Natural killer cell (primary cell): ENCODE data around the gene CFAP52. TPM values are rescaled to one million over a fixed set of nuclear protein-coding genes. Genes with fewer than 3 reads are reported as not detected.

ENCODE experiments used
- ATAC-seq, 3 donors: fragments of 150-1000 bp in 2 of 3; fragments of 200-7000 bp in 1 of 3; cut with Tn5 transposase; 1 replicate in 1 of 3; 2 replicates in 2 of 3; pipeline ENCODE4 v1.10.0; 2021; ENCODE audit warnings: mild to moderate bottlenecking in 2 of 3, moderate library complexity in 2 of 3
- DNase-seq, 2 donors: peaks; one replicate each; pipeline versions ENCODE4 v3.0.0 to v3.0.0-alpha.2; 2013 to 2021; ENCODE audit warnings: mixed read lengths in 1 of 2
- H3K27ac ChIP-seq: one replicate; pipeline ENCODE4 v1.5.1; 2013; ENCODE audit warnings: mild to moderate bottlenecking, low read length
- H3K27me3 ChIP-seq: one replicate; pipeline ENCODE4 v1.6.1; 2013; ENCODE audit warnings: low read length; ENCODE audit not compliant: control insufficient read depth, insufficient read depth
- H3K36me3 ChIP-seq: one replicate; pipeline ENCODE4 v1.6.1; 2013; ENCODE audit warnings: low read length; ENCODE audit not compliant: control insufficient read depth, insufficient read depth
- H3K4me1 ChIP-seq: one replicate; pipeline ENCODE4 v1.6.1; 2013; ENCODE audit warnings: low read length; ENCODE audit not compliant: control insufficient read depth, insufficient read depth
- H3K4me3 ChIP-seq: one replicate; pipeline ENCODE4 v1.5.1; 2013; ENCODE audit warnings: low read length
- H3K9me3 ChIP-seq: one replicate; pipeline ENCODE4 v1.6.1; 2013; ENCODE audit warnings: low read length; ENCODE audit not compliant: control insufficient read depth, insufficient read depth
- H3K27ac Mint-ChIP-seq, 2 donors: one replicate each; pipeline ENCODE4 v1.8.0; 2022; ENCODE audit warnings: mild to moderate bottlenecking in 2 of 2, mixed read lengths in 2 of 2, moderate library complexity in 1 of 2
- H3K27me3 Mint-ChIP-seq, 2 donors: one replicate each; pipeline ENCODE4 v1.8.0; 2022; ENCODE audit warnings: low read depth in 2 of 2, mixed read lengths in 2 of 2
- H3K36me3 Mint-ChIP-seq: one replicate; pipeline ENCODE4 v1.8.0; 2022; ENCODE audit warnings: mixed read lengths
- H3K4me1 Mint-ChIP-seq, 2 donors: one replicate each; pipeline ENCODE4 v1.8.0; 2022; ENCODE audit warnings: mixed read lengths in 2 of 2
- H3K4me3 Mint-ChIP-seq: one replicate; pipeline ENCODE4 v1.8.0; 2022; ENCODE audit warnings: mild to moderate bottlenecking, moderate library complexity, mixed read lengths
- H3K9me3 Mint-ChIP-seq, 2 donors: one replicate each; pipeline ENCODE4 v1.8.0; 2022; ENCODE audit warnings: mixed read lengths in 2 of 2
- WGBS: methylation state at CpG from one replicate; pipeline ENCODE4 v1.1.7; 2013; ENCODE audit warnings: missing lambda C conversion rate; ENCODE audit not compliant: insufficient coverage; 5-methylcytosine and 5-hydroxymethylcytosine counted together
- intact Hi-C: fragments of 100-400 bp; cut with micrococcal nuclease; formaldehyde crosslinking; loops from one replicate; pipeline ENCODE4 v1.14.2; 2022
- total RNA-seq, 4 donors: library from RNA; stranded (reverse); fragments of 120-200 nt in 1 of 4; gene quantifications; one replicate each; pipeline versions ENCODE4 v1.2.3 to v1.2.4, GENCODE V29; 2013 to 2022
- TF ChIP-seq, protein P1 (sequence below): fragments of 200-600 bp; IDR thresholded peaks from one replicate; pipeline ENCODE4 v1.8.0; 2022; ENCODE audit warnings: antibody characterized with exemption

Gene CFAP52
- total RNA-seq, 3 donors from 2014 or later (not counting 1 experiment from before 2014, with no cell fraction given): not detected

DNA sequence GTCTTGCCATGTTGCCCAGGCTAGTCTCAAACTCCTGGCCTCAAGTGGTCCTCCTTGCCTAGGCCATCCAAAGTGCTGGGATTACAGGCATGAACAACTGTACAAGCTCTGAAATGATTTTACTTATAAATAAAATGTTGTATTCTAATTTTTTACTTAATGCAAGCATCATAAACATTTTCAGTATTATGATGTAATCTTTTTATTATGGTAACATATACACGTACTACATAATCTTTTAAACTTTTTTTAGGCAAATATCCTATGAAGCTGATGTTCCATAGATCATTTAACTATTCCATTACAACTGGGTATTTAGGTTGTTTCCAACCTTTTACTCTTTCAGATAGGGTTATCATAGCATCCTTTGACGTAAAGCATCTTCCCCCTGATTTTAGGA, 35.1 kb downstream of the CFAP52 start:
- intact Hi-C loops: no loop called here
- no CpG with 5 or more reads among the region's 2 CpGs for WGBS
- no peak overlapping the region for H3K4me3 Mint-ChIP-seq
- no peaks in the 10 kb centered on the region for H3K9me3 Mint-ChIP-seq
- no peak for ATAC-seq
- no peak for DNase-seq
- H3K9me3 ChIP-seq: no peaks in the 10 kb centered on the region
- no peaks in the 10 kb centered on the region for H3K27me3 ChIP-seq
- TF ChIP-seq, protein P1, sequence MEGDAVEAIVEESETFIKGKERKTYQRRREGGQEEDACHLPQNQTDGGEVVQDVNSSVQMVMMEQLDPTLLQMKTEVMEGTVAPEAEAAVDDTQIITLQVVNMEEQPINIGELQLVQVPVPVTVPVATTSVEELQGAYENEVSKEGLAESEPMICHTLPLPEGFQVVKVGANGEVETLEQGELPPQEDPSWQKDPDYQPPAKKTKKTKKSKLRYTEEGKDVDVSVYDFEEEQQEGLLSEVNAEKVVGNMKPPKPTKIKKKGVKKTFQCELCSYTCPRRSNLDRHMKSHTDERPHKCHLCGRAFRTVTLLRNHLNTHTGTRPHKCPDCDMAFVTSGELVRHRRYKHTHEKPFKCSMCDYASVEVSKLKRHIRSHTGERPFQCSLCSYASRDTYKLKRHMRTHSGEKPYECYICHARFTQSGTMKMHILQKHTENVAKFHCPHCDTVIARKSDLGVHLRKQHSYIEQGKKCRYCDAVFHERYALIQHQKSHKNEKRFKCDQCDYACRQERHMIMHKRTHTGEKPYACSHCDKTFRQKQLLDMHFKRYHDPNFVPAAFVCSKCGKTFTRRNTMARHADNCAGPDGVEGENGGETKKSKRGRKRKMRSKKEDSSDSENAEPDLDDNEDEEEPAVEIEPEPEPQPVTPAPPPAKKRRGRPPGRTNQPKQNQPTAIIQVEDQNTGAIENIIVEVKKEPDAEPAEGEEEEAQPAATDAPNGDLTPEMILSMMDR: no peak
- H3K27me3 Mint-ChIP-seq: peaks cover 6 to 22% of the 10 kb centered on the region in 2 donors
- H3K4me3 ChIP-seq: no peak overlapping the region
- no peak overlapping the region for H3K27ac Mint-ChIP-seq
- no peaks in the 10 kb centered on the region for H3K36me3 ChIP-seq
- H3K36me3 Mint-ChIP-seq: no peaks in the 10 kb centered on the region
- no peak overlapping the region for H3K27ac ChIP-seq
- H3K4me1 Mint-ChIP-seq: no peaks in the 10 kb centered on the region
- H3K4me1 ChIP-seq: no peaks in the 10 kb centered on the region

- Histone ChIP-seq H3K27ac (no peak overlapping the region), H3K36me3 (no peaks in the 10 kb centered on the region), H3K9me3 (no peaks in the 10 kb centered on the region), H3K4me3 (no peak overlapping the region), H3K4me1 (no peaks in the 10 kb centered on the region), H3K27me3 (no peaks in the 10 kb centered on the region)
- TF ChIP-seq, protein P1: no peak
- intact Hi-C loops: no loop called here
- no peaks in the 10 kb centered on the region for H3K36me3 Mint-ChIP-seq
- DNase-seq (no peak), ATAC-seq (no peak)
- H3K4me1 Mint-ChIP-seq: no peaks in the 10 kb centered on the region
- no peak overlapping the region for H3K27ac Mint-ChIP-seq
- no peak overlapping the region for H3K4me3 Mint-ChIP-seq
- peaks cover 6 to 22% of the 10 kb centered on the region in 2 donors for H3K27me3 Mint-ChIP-seq
- WGBS: 75% methylated on average over 9 of the region's 9 CpGs
- no peaks in the 10 kb centered on the region for H3K9me3 Mint-ChIP-seq
Observed at GRCh38 chr17:9612006-9612405, 35.6 kb downstream of the CFAP52 start.

- Mint-ChIP-seq H3K9me3 (no peaks in the 10 kb centered on the region), H3K36me3 (no peaks in the 10 kb centered on the region), H3K27me3 (peaks cover 0 to 9% of the 10 kb centered on the region in 2 donors), H3K27ac (no peak overlapping the region), H3K4me1 (no peaks in the 10 kb centered on the region), H3K4me3 (no peak overlapping the region)
- Histone ChIP-seq H3K9me3 (no peaks in the 10 kb centered on the region), H3K36me3 (no peaks in the 10 kb centered on the region), H3K27ac (no peak overlapping the region), H3K4me3 (no peak overlapping the region), H3K27me3 (no peaks in the 10 kb centered on the region), H3K4me1 (no peaks in the 10 kb centered on the region)
- intact Hi-C loops: no loop called here
- DNase-seq (no peak), ATAC-seq (no peak)
- TF ChIP-seq, protein P1: no peak
- WGBS: 41% methylated on average over 2 of the region's 2 CpGs
Observed at GRCh38 chr17:9615486-9615885, 39.0 kb downstream of the CFAP52 start.

DNA sequence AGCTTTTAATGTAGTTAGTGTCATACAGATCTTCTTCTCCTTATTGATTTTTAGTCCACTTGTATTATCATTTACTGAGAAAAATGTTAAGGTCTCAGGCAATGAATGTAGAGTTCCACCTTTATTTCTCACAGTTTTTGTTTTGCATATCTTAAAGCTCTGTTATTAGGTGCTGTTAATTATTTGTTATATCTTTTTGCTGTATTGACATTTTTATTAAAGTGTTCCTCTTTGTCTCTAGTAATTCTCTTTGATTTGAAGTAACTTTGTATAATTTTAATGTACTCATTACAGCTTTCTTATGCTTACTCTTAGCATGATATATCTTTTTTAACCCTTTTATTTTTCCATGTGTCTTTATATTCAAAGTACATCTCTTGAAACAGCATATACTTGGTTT, 46.5 kb downstream of the CFAP52 start:
- H3K27me3 ChIP-seq: no peaks in the 10 kb centered on the region
- H3K4me1 ChIP-seq: no peaks in the 10 kb centered on the region
- TF ChIP-seq, protein P1: no peak
- Mint-ChIP-seq H3K4me1 (peaks cover 0 to 6% of the 10 kb centered on the region in 2 donors), H3K27me3 (peaks cover 7 to 33% of the 10 kb centered on the region in 2 donors), H3K36me3 (peaks cover 27% of the 10 kb centered on the region), H3K9me3 (peaks cover 4 to 17% of the 10 kb centered on the region in 2 donors), H3K4me3 (no peak overlapping the region), H3K27ac (no peak overlapping the region)
- DNase-seq: no peak
- no peak overlapping the region for H3K27ac ChIP-seq
- H3K36me3 ChIP-seq: no peaks in the 10 kb centered on the region
- H3K4me3 ChIP-seq: no peak overlapping the region
- H3K9me3 ChIP-seq: no peaks in the 10 kb centered on the region
- intact Hi-C loops: no loop called here
- ATAC-seq: no peak
